Right ventricle myocardium superior (tissue), 1 donor: ENCODE data around the gene PYGB. TPM values are rescaled to one million over a fixed set of nuclear protein-coding genes. Genes with fewer than 3 reads are reported as not detected.
"Not testable (repeated sequence)": the region's sequence is repeated elsewhere in the genome, so short reads cannot be mapped to it uniquely, and the experiment has no call there.

ENCODE experiments used
- ATAC-seq: fragments of 200-7000 bp; cut with Tn5 transposase; one replicate; pipeline ENCODE4 v1.9.1; 2020; ENCODE audit warnings: mild to moderate bottlenecking; ENCODE audit not compliant: poor library complexity
- DNase-seq: peaks from one replicate; pipeline ENCODE4 v3.0.0-alpha.2; 2020
- intact Hi-C: fragments of 100-400 bp; cut with DNase I; formaldehyde crosslinking; loops from one replicate; pipeline ENCODE4 v1.11.2; 2022
- total RNA-seq: library from RNA; stranded (reverse); fragmentation: NEBNext Ultra II Directional; extraction: Animal tissue kit (Norgen Biotek cat#: 25700); gene quantifications from one replicate; pipeline ENCODE4 v1.2.1, GENCODE V29; 2021
- donor health status: DM: no; HTN: yes; CAD: no; lungs with severe emphysema.

PYGB gene
- total RNA-seq, 1 donor from 2014 or later = 170 TPM

GRCh38 chr20:25254986-25255680, 7.2 kb downstream of the PYGB start:
- DNase-seq = peak; percentile 77
- peak; percentile 87 for ATAC-seq
- intact Hi-C loops = loop anchor here (5.0 to 10.0 kb wide), 2 partner anchors 37 to 200 kb away; partner anchors contain the start of gene ACSS1

GRCh38 chr20:25256226-25256859, 8.5 kb downstream of the PYGB start:
- ATAC-seq = peak; percentile 45
- no peak for DNase-seq
- intact Hi-C loops = loop anchor here (5.0 to 10.0 kb wide), 2 partner anchors 36 to 202 kb away; partner anchors contain the start of gene ACSS1

- DNase-seq (no peak), ATAC-seq (no peak)
Measured at GRCh38 chr20:25257130-25257529, 9.2 kb downstream of the PYGB start.

GRCh38 chr20:25257756-25258475, 10.0 kb downstream of the PYGB start:
- no peak for DNase-seq
- intact Hi-C loops = loop anchor here (5.0 to 10.0 kb wide), 2 partner anchors 34 to 203 kb away; partner anchors contain the start of gene ACSS1
- ATAC-seq = no peak

More at GRCh38 chr20:25257130-25257529, 9.2 kb downstream of the PYGB start:
- intact Hi-C loops = loop anchor here (5.0 to 10.0 kb wide), 2 partner anchors 35 to 202 kb away; partner anchors contain the start of gene ACSS1

GRCh38 chr20:25258476-25258805, 10.6 kb downstream of the PYGB start:
- ATAC-seq = peak; percentile 4
- no peak for DNase-seq
- intact Hi-C loops = loop anchor here (5.0 to 10.0 kb wide), 2 partner anchors 34 to 204 kb away; partner anchors contain the start of gene ACSS1

- intact Hi-C loops = loop anchor here (5.0 to 10.0 kb wide), 2 partner anchors 33 to 204 kb away; partner anchors contain the start of gene ACSS1
- DNase-seq (no peak), ATAC-seq (no peak)
Measured at GRCh38 chr20:25258828-25259227, 10.9 kb downstream of the PYGB start.

- ATAC-seq (no peak), DNase-seq (no peak)
- intact Hi-C loops = loop anchor here (5.0 to 10.0 kb wide), 2 partner anchors 33 to 205 kb away; partner anchors contain the start of gene ACSS1
Measured at GRCh38 chr20:25259358-25259757, 11.5 kb downstream of the PYGB start.

GRCh38 chr20:25259788-25260254, 11.9 kb downstream of the PYGB start:
- ATAC-seq (no peak), DNase-seq (no peak)
- intact Hi-C loops = loop anchor here (5.0 to 10.0 kb wide), 2 partner anchors 32 to 205 kb away; partner anchors contain the start of gene ACSS1

GRCh38 chr20:25260770-25261437, 13.0 kb downstream of the PYGB start:
- ATAC-seq, DNase-seq, intact Hi-C loops: not testable (repeated sequence)

GRCh38 chr20:25269057-25269832, 21.4 kb downstream of the PYGB start:
- intact Hi-C loops = no loop called here
- ATAC-seq (no peak), DNase-seq (peak; percentile 1)

- DNase-seq (peak; percentile 34), ATAC-seq (no peak)
- intact Hi-C loops = no loop called here
Measured at GRCh38 chr20:25269833-25270170, 21.9 kb downstream of the PYGB start.

- DNase-seq = peak; percentile 28
- no peak for ATAC-seq
- intact Hi-C loops = no loop called here
Measured at GRCh38 chr20:25270829-25271251, 23.0 kb downstream of the PYGB start.

GRCh38 chr20:25271486-25272222, 23.8 kb downstream of the PYGB start:
- ATAC-seq = no peak
- DNase-seq = peak; percentile 20
- intact Hi-C loops = no loop called here

GRCh38 chr20:25272223-25273000, 24.5 kb downstream of the PYGB start:
- ATAC-seq = no peak
- DNase-seq = peak; percentile 25
- intact Hi-C loops = no loop called here

- intact Hi-C loops = no loop called here
- peak; percentile 27 for DNase-seq
- ATAC-seq = no peak
Measured at GRCh38 chr20:25273046-25273445, 25.2 kb downstream of the PYGB start.

GRCh38 chr20:25273541-25274358, 25.9 kb downstream of the PYGB start:
- DNase-seq (peak; percentile 52), ATAC-seq (peak; percentile 29)
- intact Hi-C loops = no loop called here
